ENCODE results near the gene NTN5. TPM values are rescaled to one million over a fixed set of nuclear protein-coding genes. Genes with fewer than 3 reads are reported as not detected.
"Not testable (repeated sequence)": the region's sequence is repeated elsewhere in the genome, so short reads cannot be mapped to it uniquely, and the experiment has no call there.

Gene NTN5
- total RNA-seq, 4 donors from 2014 or later: 0.47 to 1.9 (median 0.58) TPM; not detected in 1

GRCh38 chr19:48681127-48681470, 8.3 kb upstream of the NTN5 start:
- no peak overlapping the region for H3K4me3 ChIP-seq (ENCODE audit: low read depth, poor library complexity, severe bottlenecking)
- TF ChIP-seq POLR2A (IDR thresholded peaks at IDR 0.05) (no peak), CTCF (IDR thresholded peaks at IDR 0.05) (no peak)
- intact Hi-C loops (cut with DNase I; ENCODE audit: low total_unique reads): no loop called here
- no peak for DNase-seq (ENCODE audit: low spot score in 2 of 2)
- 55 to 61% methylated on average over 7 of the region's 7 CpGs for WGBS, 2 donors

- intact Hi-C loops (cut with DNase I; ENCODE audit: low total_unique reads): no loop called here
- 91 to 92% methylated on average over 33 to 45 of the region's 45 CpGs for WGBS, 2 donors
- H3K4me3 ChIP-seq (ENCODE audit: low read depth, poor library complexity, severe bottlenecking): no peak overlapping the region
- DNase-seq (ENCODE audit: low spot score in 2 of 2): no peak
- TF ChIP-seq POLR2A (IDR thresholded peaks at IDR 0.05) (no peak), CTCF (IDR thresholded peaks at IDR 0.05) (no peak)
Observed at GRCh38 chr19:48680436-48681126, 7.8 kb upstream of the NTN5 start.

DNA sequence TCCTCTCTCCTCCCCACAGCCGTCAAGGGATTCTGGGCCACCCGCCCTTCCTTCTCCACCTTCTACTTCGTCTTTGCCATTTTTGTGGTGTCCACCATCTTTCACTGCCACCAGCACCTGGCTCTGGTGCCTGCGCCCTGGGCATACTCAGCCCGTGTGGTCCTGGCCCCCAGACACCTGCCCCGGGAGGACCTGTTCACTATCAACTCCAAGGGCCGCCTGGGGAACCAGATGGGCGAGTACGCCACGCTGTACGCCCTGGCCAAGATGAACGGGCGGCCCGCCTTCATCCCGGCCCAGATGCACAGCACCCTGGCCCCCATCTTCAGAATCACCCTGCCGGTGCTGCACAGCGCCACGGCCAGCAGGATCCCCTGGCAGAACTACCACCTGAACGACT, 7.2 kb upstream of the NTN5 start:
- intact Hi-C loops (cut with DNase I; ENCODE audit: low total_unique reads); H3K4me3 ChIP-seq (ENCODE audit: low read depth, poor library complexity, severe bottlenecking); DNase-seq (ENCODE audit: low spot score in 2 of 2): not testable (repeated sequence)
- WGBS, 2 donors: 94% methylated on average over 19 of the region's 19 CpGs

DNA sequence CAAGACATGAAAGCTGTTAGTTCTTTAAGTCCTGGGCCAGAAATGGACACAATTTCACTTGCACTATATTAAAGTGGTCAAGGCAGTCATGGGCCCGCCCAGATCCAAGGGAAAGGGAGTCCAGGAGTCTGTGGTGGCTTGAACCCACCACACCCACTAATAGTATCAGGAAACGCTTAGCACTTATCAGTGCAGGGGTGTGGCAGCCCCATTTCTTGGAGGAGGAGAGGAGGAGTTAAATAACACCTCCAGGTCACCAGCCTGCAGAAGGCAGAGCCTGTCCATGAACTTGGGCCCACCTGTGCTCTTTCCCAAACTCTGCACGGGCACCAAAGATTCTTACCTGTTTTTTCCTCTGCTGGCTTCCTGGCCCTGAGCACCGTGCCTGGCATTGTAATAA, 5.4 kb upstream of the NTN5 start:
- no peak for TF ChIP-seq CTCF (IDR thresholded peaks at IDR 0.05)
- TF ChIP-seq POLR2A (IDR thresholded peaks at IDR 0.05): no peak
- 54 to 57% methylated on average over 4 of the region's 4 CpGs for WGBS, 2 donors
- no peak for DNase-seq (ENCODE audit: low spot score in 2 of 2)
- intact Hi-C loops (cut with DNase I; ENCODE audit: low total_unique reads): no loop called here
- no peak overlapping the region for H3K4me3 ChIP-seq (ENCODE audit: low read depth, poor library complexity, severe bottlenecking)

DNA sequence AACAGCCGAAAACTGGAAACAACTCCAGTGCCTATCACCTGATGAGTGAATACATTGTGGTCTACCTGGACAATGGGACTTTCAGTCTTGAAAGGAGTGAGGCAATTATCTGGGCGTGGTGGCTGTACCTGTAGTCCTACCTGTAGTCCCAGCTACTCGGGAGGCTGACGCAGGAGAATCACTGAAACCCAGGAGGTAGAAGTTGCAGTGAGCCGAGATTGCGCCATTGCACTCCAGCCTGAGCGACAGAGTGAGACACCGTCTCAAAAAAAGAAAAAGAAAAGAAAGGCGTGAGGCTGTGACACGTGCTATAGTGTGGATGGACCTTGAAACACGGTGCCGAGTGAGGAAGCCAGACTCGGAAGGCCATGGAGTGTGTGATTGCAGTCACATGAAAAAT, 4.1 kb upstream of the NTN5 start:
- H3K4me3 ChIP-seq (ENCODE audit: low read depth, poor library complexity, severe bottlenecking): no peak overlapping the region
- no peak for DNase-seq (ENCODE audit: low spot score in 2 of 2)
- TF ChIP-seq CTCF (IDR thresholded peaks at IDR 0.05): no peak
- TF ChIP-seq POLR2A (IDR thresholded peaks at IDR 0.05): no peak
- 80 to 86% methylated on average over 13 of the region's 13 CpGs for WGBS, 2 donors
- intact Hi-C loops (cut with DNase I; ENCODE audit: low total_unique reads): no loop called here

GRCh38 chr19:48676487-48676886, 3.7 kb upstream of the NTN5 start:
- intact Hi-C loops (cut with DNase I; ENCODE audit: low total_unique reads): no loop called here
- H3K4me3 ChIP-seq (ENCODE audit: low read depth, poor library complexity, severe bottlenecking): no peak overlapping the region
- 85 to 89% methylated on average over 17 of the region's 17 CpGs for WGBS, 2 donors
- no peak for DNase-seq (ENCODE audit: low spot score in 2 of 2)
- no peak for TF ChIP-seq CTCF (IDR thresholded peaks at IDR 0.05)

Data from lower leg skin (tissue), 4 donors.